GM19372 (cell line): Measurements from ENCODE around the gene AUTS2.

Experiments used
- ATAC-seq: cut with Tn5 transposase; IDR thresholded peaks from one replicate; pipeline ENCODE4 v1.9.1; 2021; ENCODE audit warnings: mild to moderate bottlenecking, low read depth, moderate library complexity; ENCODE audit not compliant: unreplicated experiment

AUTS2 gene

GRCh38 chr7:69622014-69622835, 23.9 kb downstream of the AUTS2 start:
- no peak for ATAC-seq

- no peak for ATAC-seq
Observed at GRCh38 chr7:69622960-69623359, 24.7 kb downstream of the AUTS2 start.

- ATAC-seq, result no peak
Observed at GRCh38 chr7:69624435-69625230, 26.4 kb downstream of the AUTS2 start.

GRCh38 chr7:69625238-69625637, 27.0 kb downstream of the AUTS2 start:
- ATAC-seq, result no peak

GRCh38 chr7:69625798-69626197, 27.5 kb downstream of the AUTS2 start:
- ATAC-seq, result no peak

GRCh38 chr7:69630292-69630691, 32.0 kb downstream of the AUTS2 start:
- no peak for ATAC-seq

GRCh38 chr7:69631131-69631530, 32.9 kb downstream of the AUTS2 start:
- ATAC-seq, result no peak

- ATAC-seq, result no peak
Observed at GRCh38 chr7:69632280-69632679, 34.0 kb downstream of the AUTS2 start.

- ATAC-seq, result no peak
Observed at GRCh38 chr7:69633122-69633831, 35.0 kb downstream of the AUTS2 start.

GRCh38 chr7:69635555-69636185, 37.4 kb downstream of the AUTS2 start:
- ATAC-seq, result no peak

GRCh38 chr7:69638674-69639073, 40.4 kb downstream of the AUTS2 start:
- no peak for ATAC-seq

GRCh38 chr7:69640216-69640615, 41.9 kb downstream of the AUTS2 start:
- no peak for ATAC-seq

- ATAC-seq, result no peak
Observed at GRCh38 chr7:69640925-69641594, 42.8 kb downstream of the AUTS2 start.

GRCh38 chr7:69643265-69643664, 45.0 kb downstream of the AUTS2 start:
- ATAC-seq, result no peak

GRCh38 chr7:69643708-69644445, 45.6 kb downstream of the AUTS2 start:
- no peak for ATAC-seq

- ATAC-seq, result no peak
Observed at GRCh38 chr7:69645683-69646082, 47.4 kb downstream of the AUTS2 start.

GRCh38 chr7:69651101-69651590, 52.9 kb downstream of the AUTS2 start:
- ATAC-seq, result peak; percentile 76

- no peak for ATAC-seq
Observed at GRCh38 chr7:69652947-69653701, 54.8 kb downstream of the AUTS2 start.

- no peak for ATAC-seq
Observed at GRCh38 chr7:69653806-69654205, 55.5 kb downstream of the AUTS2 start.
